GM10266 (cell line): ENCODE data around the gene ACTR1A.

Experiments
- DNase-seq: peaks from one replicate; pipeline ENCODE4 v3.0.0; 2012; ENCODE audit errors: extremely low spot score
- CTCF ChIP-seq: IDR thresholded peaks from 2 replicates; pipeline ENCODE4 v1.5.1; 2012; ENCODE audit warnings: mild to moderate bottlenecking, low read depth; ENCODE audit not compliant: control insufficient read depth, insufficient read depth; ENCODE audit errors: missing control alignments

The ACTR1A gene

GRCh38 chr10:102499356-102499755, 3.2 kb downstream of the ACTR1A start:
- DNase-seq: no peak
- no peak for TF ChIP-seq CTCF

- no peak for DNase-seq
- TF ChIP-seq CTCF: no peak
Observed at GRCh38 chr10:102497545-102497944, 5.0 kb downstream of the ACTR1A start.

- no peak for TF ChIP-seq CTCF
- DNase-seq: no peak
Observed at GRCh38 chr10:102493771-102494170, 8.7 kb downstream of the ACTR1A start.

- no peak for DNase-seq
- no peak for TF ChIP-seq CTCF
Observed at GRCh38 chr10:102492983-102493382, 9.5 kb downstream of the ACTR1A start.

GRCh38 chr10:102492344-102492939, 10.1 kb downstream of the ACTR1A start:
- TF ChIP-seq CTCF: no peak
- DNase-seq: no peak

- TF ChIP-seq CTCF: no peak
- DNase-seq: no peak
Observed at GRCh38 chr10:102491136-102491535, 11.4 kb downstream of the ACTR1A start.

- DNase-seq: no peak
- TF ChIP-seq CTCF: no peak
Observed at GRCh38 chr10:102485093-102485784, 17.3 kb downstream of the ACTR1A start.
